ENCODE data around the gene HIPK2. TPM values are rescaled to one million over a fixed set of nuclear protein-coding genes. Genes with fewer than 3 reads are reported as not detected.

The HIPK2 gene
- total RNA-seq, 1 donor from 2014 or later: 75.8 TPM

DNA sequence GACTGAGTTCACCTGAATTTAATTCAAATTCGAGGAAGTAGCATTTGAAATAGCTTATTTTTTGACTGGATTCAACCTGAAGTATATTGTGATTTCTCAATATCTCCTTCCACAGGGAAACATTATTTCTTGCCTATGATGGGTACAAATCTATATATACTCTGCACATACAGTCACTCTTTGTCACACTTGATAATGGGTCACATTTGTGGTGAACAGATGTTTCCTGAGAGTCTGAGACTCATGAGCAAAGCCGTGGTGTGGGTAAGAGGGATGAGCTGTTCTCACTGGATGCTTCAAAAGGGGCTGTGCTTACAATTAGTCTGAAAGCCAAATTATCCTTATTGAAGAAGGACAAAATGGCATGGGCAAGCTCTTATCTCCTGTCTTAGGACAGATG, 33.3 kb upstream of the HIPK2 start:
- no peak for DNase-seq (ENCODE audit: low spot score in 2 of 2, unreplicated experiment in 2 of 2)
- H3K9me3 Mint-ChIP-seq: peaks cover 3% of the 10 kb centered on the region
- H3K4me1 Mint-ChIP-seq: peaks cover 3% of the 10 kb centered on the region
- no peak overlapping the region for H3K27ac Mint-ChIP-seq
- H3K36me3 Mint-ChIP-seq: no peaks in the 10 kb centered on the region
- H3K27me3 Mint-ChIP-seq (ENCODE audit: low read depth): peaks cover 24% of the 10 kb centered on the region
- H3K4me3 Mint-ChIP-seq: no peak overlapping the region
- TF ChIP-seq, protein P1, sequence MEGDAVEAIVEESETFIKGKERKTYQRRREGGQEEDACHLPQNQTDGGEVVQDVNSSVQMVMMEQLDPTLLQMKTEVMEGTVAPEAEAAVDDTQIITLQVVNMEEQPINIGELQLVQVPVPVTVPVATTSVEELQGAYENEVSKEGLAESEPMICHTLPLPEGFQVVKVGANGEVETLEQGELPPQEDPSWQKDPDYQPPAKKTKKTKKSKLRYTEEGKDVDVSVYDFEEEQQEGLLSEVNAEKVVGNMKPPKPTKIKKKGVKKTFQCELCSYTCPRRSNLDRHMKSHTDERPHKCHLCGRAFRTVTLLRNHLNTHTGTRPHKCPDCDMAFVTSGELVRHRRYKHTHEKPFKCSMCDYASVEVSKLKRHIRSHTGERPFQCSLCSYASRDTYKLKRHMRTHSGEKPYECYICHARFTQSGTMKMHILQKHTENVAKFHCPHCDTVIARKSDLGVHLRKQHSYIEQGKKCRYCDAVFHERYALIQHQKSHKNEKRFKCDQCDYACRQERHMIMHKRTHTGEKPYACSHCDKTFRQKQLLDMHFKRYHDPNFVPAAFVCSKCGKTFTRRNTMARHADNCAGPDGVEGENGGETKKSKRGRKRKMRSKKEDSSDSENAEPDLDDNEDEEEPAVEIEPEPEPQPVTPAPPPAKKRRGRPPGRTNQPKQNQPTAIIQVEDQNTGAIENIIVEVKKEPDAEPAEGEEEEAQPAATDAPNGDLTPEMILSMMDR (IDR thresholded peaks at IDR 0.05; ENCODE audit: unreplicated experiment): no peak

DNA sequence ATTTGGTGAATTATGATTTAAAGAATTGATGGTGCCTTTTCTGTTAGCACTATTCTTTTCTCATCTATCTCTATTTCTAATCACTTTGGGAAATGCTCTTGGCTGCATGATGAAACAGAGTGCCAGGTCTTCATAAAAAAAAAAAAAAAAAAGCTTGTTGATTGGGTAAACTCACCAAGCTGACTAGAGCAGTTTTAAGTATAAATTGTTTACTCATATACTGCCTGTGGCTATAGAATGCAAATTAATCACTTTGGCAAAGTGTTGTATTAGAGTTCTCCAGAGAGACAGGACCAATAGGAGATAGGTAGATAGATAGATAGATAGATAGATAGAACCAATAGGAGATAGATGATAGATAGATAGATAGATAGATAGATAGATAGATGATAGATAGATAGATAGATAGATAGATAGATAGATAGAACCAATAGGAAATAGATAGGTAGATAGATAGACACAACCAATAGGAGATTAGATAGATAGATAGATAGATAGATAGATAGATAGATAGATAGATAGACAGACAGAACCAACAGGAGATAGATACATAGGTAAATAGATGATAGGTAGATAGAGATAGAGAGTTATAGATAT, 31.1 kb upstream of the HIPK2 start:
- no peak for DNase-seq (ENCODE audit: low spot score in 2 of 2, unreplicated experiment in 2 of 2)
- TF ChIP-seq, protein P1 (IDR thresholded peaks at IDR 0.05; ENCODE audit: unreplicated experiment): no peak
- Mint-ChIP-seq H3K36me3 (no peaks in the 10 kb centered on the region), H3K4me3 (no peak overlapping the region), H3K9me3 (peaks cover 8% of the 10 kb centered on the region), H3K27ac (no peak overlapping the region), H3K27me3 (ENCODE audit: low read depth) (peaks cover 14% of the 10 kb centered on the region), H3K4me1 (peaks cover 3% of the 10 kb centered on the region)

DNA sequence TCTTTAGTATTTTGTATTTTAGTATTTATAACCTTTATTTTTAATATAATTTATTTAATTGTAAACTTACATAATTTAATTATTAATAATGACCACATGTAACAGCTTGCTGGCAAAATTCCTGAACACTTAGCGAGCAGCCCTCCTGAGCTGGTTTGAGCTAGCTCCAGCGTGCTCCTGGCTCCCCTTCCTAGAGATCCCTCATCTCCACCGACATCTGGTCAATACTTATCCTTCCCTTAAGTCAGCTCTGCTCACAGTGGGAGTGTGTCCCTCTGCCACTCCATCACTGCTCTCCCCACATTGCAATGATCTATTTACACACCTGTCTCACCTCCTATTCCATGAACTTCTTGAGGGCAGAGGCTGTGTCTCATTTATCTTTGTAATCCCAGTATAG, 30.6 kb upstream of the HIPK2 start:
- no peak for DNase-seq (ENCODE audit: low spot score in 2 of 2, unreplicated experiment in 2 of 2)
- peaks cover 14% of the 10 kb centered on the region for H3K27me3 Mint-ChIP-seq (ENCODE audit: low read depth)
- H3K36me3 Mint-ChIP-seq: no peaks in the 10 kb centered on the region
- no peak overlapping the region for H3K27ac Mint-ChIP-seq
- H3K4me1 Mint-ChIP-seq: peaks cover 3% of the 10 kb centered on the region
- peaks cover 8% of the 10 kb centered on the region for H3K9me3 Mint-ChIP-seq
- no peak overlapping the region for H3K4me3 Mint-ChIP-seq
- TF ChIP-seq, protein P1 (IDR thresholded peaks at IDR 0.05; ENCODE audit: unreplicated experiment): no peak

DNA sequence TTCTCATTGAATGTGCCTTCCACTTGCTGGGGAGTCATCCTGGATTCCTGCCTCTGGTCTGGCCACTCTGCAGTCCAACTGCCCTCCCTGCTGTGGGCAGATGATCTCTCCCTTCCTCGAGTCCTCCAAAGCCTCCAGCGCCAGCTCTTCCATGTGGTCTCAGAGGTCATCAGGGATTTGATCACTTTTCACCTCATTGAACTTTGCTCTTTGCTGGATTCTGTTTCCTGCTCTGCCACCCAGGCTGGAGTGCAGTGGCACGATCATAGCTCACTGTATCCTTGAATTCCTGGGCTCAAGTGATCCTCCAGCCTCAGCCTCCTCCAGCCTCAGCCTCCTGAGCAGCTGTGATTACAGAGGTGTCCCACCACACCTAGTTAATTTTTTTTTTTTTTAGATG, 29.2 kb upstream of the HIPK2 start:
- Mint-ChIP-seq H3K27me3 (ENCODE audit: low read depth) (peaks cover 13% of the 10 kb centered on the region), H3K36me3 (no peaks in the 10 kb centered on the region), H3K9me3 (peaks cover 18% of the 10 kb centered on the region), H3K4me3 (no peak overlapping the region), H3K4me1 (peaks cover 3% of the 10 kb centered on the region), H3K27ac (no peak overlapping the region)
- DNase-seq (ENCODE audit: low spot score in 2 of 2, unreplicated experiment in 2 of 2): no peak
- TF ChIP-seq, protein P1 (IDR thresholded peaks at IDR 0.05; ENCODE audit: unreplicated experiment): no peak

DNA sequence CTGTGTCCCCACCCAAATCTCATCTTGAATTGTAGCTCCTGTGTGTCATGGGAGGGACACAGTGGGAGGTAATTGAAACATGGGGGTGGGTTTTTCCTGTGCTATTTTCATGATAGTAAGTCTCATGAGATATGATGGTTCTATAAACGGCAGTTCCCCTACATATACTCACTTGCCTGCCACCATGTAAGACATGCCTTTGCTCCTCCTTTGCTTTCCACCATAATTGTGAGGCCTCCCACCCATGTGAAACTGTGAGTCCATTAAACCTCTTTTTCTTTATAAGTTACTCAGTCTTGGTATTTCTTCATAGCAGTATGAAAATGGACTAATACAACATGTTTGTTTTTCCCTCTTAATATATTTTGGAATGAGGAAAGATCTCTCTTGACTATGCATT, 26.8 kb upstream of the HIPK2 start:
- Mint-ChIP-seq H3K27me3 (ENCODE audit: low read depth) (peaks cover 1% of the 10 kb centered on the region), H3K4me3 (no peak overlapping the region), H3K4me1 (peaks cover 3% of the 10 kb centered on the region), H3K27ac (no peak overlapping the region), H3K36me3 (no peaks in the 10 kb centered on the region), H3K9me3 (peaks cover 22% of the 10 kb centered on the region)
- TF ChIP-seq, protein P1 (IDR thresholded peaks at IDR 0.05; ENCODE audit: unreplicated experiment): no peak
- no peak for DNase-seq (ENCODE audit: low spot score in 2 of 2, unreplicated experiment in 2 of 2)

DNA sequence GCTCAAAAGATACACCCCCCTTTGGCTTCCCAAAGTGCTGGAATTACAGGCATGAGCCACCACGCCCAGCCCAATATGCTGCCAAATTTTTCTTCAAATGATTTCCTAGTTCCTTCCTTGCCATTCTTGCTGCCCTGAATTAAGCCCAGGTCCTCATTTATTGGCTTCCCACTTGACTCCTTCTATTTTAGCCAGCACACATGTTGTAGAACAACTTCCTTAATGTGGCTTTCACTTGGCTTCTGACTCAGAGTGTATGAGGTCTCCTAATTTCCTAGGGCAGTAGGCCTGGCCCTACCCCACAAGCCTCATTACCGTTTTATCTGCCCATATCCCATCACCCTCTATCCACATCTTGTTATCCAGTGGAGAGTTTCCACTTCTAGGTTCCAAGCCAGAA, 21.8 kb upstream of the HIPK2 start:
- Mint-ChIP-seq H3K9me3 (peaks cover 22% of the 10 kb centered on the region), H3K4me3 (no peak overlapping the region), H3K27me3 (ENCODE audit: low read depth) (no peaks in the 10 kb centered on the region), H3K36me3 (peaks cover 2% of the 10 kb centered on the region), H3K27ac (no peak overlapping the region), H3K4me1 (peaks cover 5% of the 10 kb centered on the region)
- no peak for DNase-seq (ENCODE audit: low spot score in 2 of 2, unreplicated experiment in 2 of 2)
- TF ChIP-seq, protein P1 (IDR thresholded peaks at IDR 0.05; ENCODE audit: unreplicated experiment): no peak

Measured in mesothelial cell of epicardium (in vitro differentiated cells).